GM18868 (cell line): Measurements from ENCODE around the gene KCNN3.

Experiments used
- ATAC-seq: cut with Tn5 transposase; IDR thresholded peaks from one replicate; pipeline ENCODE4 v1.9.1; 2021; ENCODE audit warnings: mild to moderate bottlenecking, moderate library complexity; ENCODE audit not compliant: unreplicated experiment

The KCNN3 gene

DNA sequence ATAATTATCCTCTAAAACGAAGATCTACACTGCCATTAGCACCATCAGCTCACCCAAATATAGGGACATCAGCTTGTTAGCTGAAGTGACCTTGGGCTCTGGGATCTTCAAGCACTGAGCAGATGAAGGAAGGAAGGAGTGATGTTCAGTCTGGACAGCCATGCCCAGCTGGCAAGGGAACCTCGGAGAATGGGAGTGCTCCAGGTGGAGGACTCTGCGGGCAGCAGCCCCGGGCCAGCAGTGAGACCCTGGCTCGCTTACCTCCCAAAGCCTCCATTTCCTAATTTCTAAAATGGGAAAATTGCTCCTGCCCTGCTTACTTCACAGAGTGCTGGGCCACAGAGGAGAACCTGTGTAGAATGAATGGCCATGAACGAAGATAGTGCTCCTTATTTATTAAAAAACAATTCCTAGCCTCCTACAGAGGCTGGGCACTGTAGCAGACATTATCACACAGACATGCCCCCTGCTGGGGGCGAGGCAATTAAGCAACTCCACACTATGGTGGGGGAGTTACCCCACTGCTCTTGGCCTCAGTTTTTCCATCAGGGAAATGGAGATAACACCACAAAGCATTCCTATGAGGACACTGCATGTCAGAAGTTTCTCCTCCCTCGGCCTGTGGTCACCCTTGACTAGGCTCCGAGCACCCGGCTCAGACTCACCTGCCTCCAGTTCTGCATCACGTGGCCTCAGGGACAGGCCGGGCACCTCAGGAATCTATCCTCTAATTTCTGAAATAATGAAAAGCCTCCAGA, 117.6 kb downstream of the KCNN3 start:
- ATAC-seq: no peak

DNA sequence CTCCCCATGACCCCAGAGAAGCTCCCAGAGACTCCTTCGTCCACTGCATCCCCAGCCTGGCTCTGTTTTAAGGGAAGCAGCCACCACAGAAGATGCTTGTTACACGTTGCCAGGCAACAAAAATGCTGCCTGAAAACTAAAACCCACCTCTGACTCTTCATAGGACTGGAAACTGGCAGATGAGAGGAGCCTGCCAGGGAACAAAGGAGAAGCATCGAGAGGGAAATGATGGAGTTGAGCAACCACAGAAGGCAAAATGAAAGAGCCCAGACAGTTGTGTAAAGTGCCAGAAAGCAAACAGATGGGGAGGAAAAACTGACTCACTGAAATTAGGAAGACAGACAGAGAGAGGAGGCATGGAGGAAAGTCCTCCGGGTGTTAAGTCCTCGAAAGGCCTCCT, 118.4 kb downstream of the KCNN3 start:
- ATAC-seq: no peak

DNA sequence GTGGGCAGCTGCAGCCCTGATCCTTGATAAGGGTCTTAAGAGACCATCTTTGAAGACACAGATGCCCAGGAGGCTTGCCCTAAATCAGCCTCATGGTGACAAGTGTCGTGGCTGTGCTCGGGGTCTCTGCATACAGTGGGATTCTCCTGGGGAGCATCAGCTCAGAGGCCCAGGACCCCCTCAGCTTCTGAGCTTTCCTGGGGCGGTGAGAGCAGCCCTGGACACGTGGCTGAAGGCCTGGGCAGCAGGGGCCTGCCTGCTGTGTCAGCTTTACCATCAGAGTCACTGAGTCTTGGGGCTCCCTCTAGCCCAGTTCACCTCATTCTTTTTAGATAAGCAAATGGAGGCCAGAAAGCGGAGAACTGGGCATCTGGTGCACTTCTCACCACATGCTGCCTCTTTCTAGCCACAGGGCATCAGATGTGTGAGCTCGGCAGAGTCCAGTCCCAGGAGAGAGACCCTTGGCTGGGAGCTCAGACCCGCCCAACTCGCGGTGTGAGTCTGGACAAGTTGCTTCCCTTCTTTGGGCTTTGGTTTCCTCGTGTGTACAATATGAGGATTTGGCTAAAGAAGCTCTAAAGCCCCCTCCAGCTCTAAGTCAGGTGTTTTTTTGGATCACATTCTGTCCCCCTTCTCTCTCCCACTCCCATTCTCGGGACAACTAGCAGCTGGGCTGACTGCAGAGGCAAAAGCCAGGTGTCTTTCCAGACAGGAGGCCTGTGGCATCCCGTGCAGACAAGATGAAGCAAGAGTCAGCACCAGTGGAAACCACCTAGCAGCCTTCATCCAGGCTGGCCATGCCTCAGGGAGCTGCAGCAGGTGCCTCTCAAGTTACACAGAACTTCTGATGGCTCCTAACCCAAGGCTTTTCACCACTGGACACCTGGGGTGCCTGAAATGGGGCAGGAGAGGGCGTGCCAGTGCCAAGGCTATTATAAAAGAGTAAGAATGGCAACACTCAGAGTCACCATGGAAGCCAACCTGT, 119.1 kb downstream of the KCNN3 start:
- ATAC-seq: no peak

DNA sequence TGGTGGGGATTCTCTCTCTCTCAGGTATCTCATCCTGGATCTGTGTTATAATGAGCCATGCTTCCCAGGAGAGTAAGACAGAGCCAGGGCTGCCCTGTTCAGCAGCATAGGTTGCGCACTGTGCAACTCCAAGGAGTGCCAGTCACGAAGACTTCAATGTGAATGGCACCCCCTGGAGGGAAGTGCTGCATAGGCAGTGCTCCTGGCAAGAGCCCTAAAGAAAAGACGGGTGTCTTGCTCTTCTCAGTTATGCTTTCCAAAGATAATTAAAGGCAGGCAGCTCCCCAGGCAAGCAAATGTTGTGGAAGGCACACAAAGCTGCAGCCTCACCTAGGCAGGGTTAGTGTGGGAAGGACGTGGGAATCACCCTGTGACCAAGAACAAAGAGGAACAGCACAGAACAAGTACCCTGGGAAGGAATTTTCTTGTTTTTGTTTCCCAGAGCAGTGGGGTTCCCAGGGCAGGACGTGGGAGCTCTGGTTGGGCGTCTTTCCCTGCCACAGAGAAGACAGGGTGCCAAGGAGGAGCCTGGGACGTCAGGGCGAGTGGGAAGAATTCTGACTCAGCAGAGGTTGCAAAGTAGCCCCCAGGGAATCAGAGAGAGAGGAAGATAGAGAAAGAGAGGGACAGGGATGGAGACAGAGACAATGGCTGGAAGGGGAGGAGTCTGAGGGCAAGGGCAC, 120.9 kb downstream of the KCNN3 start:
- no peak for ATAC-seq

DNA sequence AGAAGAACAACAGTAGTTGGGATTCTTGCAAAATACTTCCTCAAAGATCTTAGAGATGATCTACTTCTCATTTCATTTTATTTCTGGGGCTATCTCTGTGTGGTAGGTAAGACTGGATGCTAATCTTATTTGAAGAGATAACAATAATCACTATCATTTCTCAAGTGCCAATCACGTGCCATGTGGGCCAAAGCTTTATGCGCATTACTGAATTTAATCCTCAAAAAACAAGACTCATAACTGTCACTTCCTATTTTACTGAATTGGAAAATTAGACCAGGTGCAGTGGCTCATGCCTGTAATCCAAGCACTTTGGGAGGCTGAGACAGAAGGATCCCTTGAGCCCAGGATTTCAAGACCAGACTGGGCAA, 121.7 kb downstream of the KCNN3 start:
- ATAC-seq: no peak

DNA sequence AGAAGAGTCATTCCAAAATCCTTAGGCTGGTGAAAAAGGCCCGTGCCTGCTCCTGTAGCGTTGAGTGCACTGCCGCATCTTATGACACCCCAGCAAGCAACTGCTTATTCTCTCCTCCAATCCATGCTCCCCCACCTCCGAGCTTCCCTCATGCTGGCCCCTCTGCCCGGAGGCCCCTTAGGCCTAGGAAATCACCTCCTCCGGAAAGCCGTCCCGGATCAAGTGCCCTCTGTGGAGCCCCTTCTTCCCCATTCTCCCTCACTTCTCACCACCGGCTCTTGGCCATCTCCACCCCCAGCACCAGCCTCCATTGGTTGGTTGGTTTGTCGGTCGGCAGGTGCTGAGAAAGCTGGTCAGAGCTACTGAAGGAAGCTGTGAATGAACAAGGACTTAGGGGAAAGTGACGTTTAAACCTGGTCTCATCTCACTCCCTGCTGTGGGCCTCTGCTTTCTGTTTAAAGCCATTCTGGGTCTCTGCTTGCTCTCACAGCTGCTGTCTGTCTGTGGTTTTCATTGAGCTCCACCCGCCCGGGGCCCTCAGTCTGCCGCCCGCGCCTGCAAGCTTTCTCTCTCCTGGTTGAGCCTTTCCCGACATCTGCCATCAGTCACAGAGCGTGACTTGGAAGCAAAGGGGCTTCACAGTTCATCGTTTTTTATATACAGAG, 122.2 kb downstream of the KCNN3 start:
- peak; percentile 65 for ATAC-seq

DNA sequence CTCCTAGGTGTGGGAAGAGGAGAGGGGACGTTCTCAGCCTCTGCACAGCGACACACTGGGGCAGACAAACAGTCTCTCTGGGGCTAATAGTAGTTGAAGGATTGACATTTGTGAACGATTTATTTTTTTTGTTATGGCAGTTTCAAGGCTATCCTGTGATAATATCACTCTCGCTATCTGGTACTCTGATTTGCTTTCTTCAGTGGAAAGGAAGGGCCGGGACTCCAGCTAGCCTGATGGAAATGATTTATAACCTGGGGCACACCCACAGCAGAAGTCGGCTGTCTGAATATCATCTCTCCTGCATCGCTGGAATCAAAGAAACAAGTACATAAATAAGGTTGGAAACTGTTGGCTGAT, 122.7 kb downstream of the KCNN3 start:
- no peak for ATAC-seq

DNA sequence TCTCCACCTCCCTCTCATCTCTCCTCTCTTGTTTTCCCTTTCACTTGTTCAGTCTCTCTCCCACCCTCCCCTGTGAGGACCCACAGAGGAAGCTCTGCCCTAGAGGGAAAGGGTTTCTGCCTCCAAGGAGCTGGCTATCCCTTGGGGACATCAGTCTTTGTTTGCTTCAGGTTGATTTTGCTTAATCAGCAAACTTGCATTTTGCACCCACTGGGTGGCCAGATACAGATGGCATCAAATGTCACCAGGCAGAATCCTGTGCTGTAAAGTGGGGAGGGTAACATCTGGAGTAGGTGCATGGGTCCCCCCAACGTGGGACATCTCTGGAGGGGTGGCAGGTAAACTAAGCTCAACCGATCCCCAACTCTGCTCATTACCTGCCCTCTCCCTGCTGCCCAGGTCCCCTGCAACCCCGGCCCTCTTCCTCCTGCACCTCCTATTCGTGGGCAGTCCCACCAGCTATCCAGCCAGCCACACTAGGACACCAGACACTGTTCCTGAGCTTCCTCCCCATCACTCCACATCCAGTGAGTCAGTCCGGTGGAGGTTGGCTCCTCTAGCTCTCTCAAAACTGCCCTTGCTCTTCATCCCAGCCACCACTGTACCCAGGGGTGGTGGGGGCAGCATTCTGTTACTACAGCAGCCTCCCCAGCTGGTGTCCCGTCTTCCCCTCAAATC, 123.3 kb downstream of the KCNN3 start:
- no peak for ATAC-seq

DNA sequence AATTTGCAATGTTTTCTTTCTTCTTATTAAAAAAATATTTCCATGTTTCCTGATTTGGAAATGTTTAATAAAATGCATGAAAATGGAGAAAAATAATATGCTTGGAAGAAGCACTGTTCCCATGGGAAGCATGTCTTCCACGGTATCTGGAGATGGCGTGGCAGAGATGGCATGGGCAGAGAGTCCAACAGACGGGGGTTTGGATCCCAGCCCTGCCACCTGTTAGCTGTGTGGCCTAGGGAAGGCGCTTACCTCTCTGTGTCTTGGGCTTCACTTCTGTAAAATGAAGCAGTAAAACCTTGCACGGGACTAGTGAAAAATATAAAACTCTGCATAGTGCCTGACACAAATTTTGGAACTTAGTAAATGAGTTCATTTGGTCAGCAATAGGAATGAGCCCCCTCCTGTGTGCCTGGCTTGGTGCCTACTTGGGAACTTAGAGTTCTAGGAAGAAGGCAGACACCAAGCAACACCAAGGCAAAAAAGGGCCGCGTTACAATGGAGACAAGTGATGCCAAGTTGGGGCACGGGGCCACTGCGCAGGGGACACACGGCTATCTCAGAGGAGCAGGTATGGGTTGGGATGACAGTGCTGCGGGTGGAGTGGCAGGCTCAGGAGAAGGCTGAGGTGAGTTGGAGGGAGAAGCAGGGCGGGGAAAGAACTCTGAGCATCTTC, 124.2 kb downstream of the KCNN3 start:
- ATAC-seq: no peak

DNA sequence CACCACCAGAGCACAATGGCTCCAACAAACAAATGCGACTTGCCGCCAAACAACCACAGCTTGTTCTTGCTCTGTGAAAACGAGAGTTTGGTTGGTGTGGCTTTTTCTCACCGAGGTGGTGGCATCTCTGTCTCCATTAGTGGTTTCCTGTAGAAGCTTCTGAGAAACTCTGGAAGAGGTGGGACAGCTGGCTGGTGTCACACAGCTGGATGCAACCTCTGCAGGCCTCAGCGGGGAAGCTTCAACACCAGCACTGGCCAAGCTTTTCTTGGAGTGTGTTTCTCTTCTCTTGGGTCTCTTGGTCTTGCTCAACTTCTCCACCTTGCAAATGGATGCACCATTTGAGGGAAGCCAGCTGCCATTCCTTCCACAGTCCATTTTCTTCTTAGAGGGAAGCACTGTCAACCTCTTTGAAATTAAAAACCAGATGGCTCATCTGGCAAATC, 124.8 kb downstream of the KCNN3 start:
- ATAC-seq: no peak

DNA sequence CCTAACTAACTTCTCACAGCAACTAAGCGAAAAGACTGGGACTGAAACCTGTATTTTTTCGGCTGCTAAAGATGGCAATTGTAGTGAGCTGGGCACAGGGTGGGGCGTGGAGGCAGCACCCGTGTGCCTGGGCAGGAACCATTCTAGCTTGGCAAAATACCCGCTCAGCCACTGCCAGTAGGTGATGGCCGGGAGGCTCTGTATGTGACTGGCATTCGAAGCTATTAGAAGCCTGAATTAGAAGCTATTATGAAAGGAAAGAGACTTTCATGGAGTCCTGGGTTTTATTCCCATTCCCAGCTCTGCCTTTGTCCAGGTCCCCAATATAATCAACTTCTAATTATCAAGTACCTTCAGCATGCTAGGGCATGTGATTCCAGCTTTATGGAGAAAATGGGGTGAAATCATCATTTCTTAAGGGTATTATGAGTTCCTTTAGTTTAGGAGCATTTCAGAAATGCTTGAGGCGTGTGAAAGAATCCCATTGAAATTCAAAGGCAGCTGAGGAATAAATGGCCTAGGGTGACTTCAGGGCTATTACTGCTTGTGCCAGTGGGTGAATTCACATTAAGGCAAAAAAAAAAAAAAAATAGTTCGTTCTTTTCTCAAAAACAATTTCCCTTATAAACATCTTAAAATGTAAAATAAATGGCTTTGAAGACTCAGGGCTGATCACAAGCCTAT, 125.6 kb downstream of the KCNN3 start:
- no peak for ATAC-seq

DNA sequence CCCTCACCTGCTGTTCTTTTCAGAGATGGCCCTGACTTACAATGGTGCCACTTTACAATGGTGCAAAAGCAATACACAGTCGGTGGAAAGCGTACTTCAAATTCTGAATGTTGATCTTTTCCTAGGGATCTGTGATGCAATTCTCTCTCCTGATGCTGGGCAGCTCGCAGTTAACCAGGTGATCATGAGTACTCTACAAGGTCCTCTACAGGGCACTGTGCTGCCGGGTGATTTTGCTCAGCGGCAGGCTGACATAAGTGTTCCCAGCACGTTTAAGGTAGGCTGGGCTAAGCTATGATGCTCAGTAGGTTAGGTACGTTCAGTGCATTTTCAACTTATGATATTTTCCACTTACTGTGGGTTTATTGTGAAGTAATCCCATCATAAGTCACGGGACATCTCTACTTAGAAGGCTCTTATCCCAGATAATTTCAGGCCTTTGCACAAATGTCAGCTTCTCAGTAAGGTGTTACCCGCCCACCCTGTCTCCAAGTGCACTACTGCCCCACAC, 126.5 kb downstream of the KCNN3 start:
- ATAC-seq: no peak

DNA sequence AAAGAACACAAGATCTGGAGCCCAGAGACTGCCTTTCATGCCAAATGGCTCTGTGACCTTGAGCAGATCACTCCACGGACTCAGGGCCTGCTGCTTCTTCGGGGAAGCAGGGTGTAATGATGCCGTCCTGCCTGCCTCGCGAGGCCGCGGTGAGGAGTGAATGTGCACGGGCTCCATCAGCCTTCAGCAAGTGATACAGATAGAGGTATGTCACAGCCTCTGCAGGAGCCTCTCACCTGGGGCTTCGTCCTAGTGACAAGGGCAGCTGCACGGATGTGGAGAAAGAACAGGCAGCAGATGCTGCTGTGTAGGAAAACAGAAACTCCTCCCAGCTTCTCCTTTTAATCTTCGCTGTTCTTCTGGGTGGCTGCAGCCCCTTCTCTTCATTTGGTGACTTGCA, 127.5 kb downstream of the KCNN3 start:
- ATAC-seq: no peak

DNA sequence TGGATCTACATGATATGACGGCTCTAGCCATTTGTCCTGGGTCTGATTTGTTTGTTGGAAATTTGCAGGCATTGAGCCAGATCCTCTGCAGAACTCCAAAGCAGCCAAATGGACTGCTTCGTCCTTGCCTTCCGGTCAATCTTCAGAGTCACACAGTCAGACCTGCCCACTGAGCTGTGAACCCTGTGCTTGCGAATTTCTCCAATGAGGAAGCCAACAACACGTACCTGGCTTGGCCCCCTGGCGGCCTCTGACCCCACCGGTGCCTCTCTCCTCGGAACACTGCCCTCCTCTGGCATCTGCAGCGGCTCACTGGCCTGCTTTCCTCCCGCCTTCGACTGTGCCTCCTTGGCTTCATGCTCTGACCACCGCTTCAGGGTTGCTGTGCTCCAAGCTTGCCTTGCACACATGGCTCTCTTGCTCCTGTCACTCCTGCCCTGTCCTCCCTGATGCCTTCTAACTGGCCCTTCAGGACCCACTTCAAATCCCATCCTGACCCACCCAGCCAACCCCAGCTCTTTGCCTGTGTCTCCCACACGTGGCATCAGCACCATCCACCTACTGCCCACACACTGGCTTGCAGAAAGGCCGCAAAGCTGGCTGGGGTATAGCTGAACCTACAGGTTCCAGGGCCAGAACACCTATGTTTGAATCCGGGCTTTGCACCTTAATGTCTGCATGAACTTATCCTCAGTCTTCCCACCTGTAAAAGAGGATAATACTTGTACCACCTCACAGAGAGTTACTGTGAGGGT, 128.2 kb downstream of the KCNN3 start:
- ATAC-seq: no peak

DNA sequence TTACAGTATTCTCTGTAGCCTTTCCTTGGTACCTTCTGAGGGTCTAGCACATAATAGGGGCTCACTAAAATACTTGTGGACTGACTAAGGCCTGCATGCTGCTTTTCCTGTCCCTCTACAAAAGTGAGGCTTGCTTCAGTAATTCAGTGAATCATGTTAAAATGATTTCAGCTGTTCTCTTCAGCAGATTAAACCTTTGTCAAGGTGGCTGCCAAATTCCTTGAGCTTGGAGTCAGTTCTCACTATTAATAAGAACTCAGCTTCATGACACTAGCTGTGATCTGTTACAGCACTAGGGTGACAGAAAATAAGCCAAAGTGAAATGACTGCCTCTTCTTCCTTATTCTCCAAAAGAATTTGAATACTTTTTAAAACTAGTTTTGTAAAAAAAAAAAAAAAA, 128.8 kb downstream of the KCNN3 start:
- no peak for ATAC-seq

DNA sequence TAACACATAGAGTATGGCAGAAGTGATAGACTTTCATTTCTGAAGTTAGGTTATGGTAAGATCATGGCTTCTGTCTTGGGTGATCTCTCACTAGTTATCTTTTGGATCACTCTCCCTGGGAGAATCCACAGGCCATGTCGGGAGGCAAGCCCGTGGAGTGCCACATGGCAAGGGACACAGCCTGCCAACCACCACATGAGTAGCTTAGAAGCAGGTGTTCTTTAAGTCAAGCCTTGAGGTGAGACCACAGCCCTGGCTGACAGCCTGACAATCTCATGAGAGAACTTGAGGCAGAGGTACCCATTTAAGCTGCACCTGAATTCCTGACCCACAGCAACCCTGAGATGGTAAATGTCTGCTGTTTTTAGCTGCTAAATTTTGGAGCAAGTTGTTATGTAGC, 130.4 kb downstream of the KCNN3 start:
- no peak for ATAC-seq

DNA sequence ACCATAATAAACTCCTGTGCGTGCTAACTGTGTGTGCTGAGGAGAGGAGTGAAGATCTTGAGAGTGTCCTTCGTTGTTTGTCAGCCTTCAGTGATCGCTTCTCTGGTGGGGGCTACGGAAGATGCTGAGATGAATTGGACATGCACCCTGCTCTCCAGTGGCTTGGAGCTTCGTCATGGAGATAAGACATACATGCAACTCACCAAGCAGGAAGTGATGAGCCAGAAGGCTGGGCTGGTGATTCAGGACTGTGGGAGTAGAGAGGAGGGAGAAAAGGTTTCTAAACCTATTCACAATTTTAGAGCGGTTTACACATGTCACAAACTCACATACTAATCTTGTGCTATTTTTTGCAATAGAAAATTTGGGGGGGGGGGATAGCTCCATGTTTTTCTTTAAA, 133.2 kb downstream of the KCNN3 start:
- no peak for ATAC-seq

DNA sequence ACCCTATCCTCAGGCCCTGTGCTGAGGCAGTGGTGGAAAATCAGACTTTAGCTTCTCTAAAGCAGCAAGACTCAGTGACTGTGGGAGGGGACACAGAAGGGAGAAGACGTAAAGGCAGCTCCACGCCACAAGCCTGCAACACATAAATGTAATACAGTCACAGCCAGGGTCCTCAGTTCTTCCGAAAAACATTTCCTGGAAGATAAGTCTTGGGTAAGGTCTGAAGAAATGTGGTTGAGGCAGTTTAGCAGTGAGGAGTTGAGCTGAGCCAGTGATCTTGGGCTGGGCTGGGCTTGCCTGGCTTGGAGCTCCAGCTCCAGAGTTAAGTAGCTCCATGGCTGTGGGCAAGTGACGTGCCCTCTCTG, 134.3 kb downstream of the KCNN3 start:
- ATAC-seq: no peak
